SW 1271 (cell line): ENCODE results near the gene AK4.
A peak's percentile ranks its signal among the peaks of the same experiment; 100 is the strongest.

Source experiments
- DNase-seq, 2 experiments: peaks; one replicate each; lab custom pipeline; 2025; lab: John Stamatoyannopoulos, UW

Gene AK4

GRCh38 chr1:65250826-65251225 lies 102.8 kb downstream of the AK4 start:
- no peak for DNase-seq

GRCh38 chr1:65253800-65254319 lies 105.9 kb downstream of the AK4 start:
- DNase-seq: peak in 1 of 2 experiments; percentile 45

- DNase-seq: peak in 1 of 2 experiments; percentile 45
Observed at GRCh38 chr1:65254320-65255034, 106.5 kb downstream of the AK4 start.

GRCh38 chr1:65255035-65255655 lies 107.1 kb downstream of the AK4 start:
- DNase-seq: no peak

GRCh38 chr1:65255656-65256050 lies 107.7 kb downstream of the AK4 start:
- DNase-seq: no peak

- no peak for DNase-seq
Observed at GRCh38 chr1:65256860-65257708, 109.1 kb downstream of the AK4 start.

- DNase-seq: no peak
Observed at GRCh38 chr1:65258106-65258505, 110.1 kb downstream of the AK4 start.

GRCh38 chr1:65259816-65260215 lies 111.8 kb downstream of the AK4 start:
- DNase-seq: no peak

- DNase-seq: peak; percentile 51 to 57
Observed at GRCh38 chr1:65260851-65261473, 113.0 kb downstream of the AK4 start.

- no peak for DNase-seq
Observed at GRCh38 chr1:65263286-65263685, 115.3 kb downstream of the AK4 start.

- no peak for DNase-seq
Observed at GRCh38 chr1:65264197-65264929, 116.4 kb downstream of the AK4 start.

GRCh38 chr1:65265296-65265650 lies 117.3 kb downstream of the AK4 start:
- no peak for DNase-seq

- no peak for DNase-seq
Observed at GRCh38 chr1:65265651-65266351, 117.8 kb downstream of the AK4 start.

- no peak for DNase-seq
Observed at GRCh38 chr1:65266476-65266875, 118.5 kb downstream of the AK4 start.

GRCh38 chr1:65267271-65267670 lies 119.3 kb downstream of the AK4 start:
- DNase-seq: no peak

- DNase-seq: no peak
Observed at GRCh38 chr1:65267683-65268082, 119.7 kb downstream of the AK4 start.

- DNase-seq: no peak
Observed at GRCh38 chr1:65269612-65270011, 121.6 kb downstream of the AK4 start.

- no peak for DNase-seq
Observed at GRCh38 chr1:65276197-65276939, 128.4 kb downstream of the AK4 start.

GRCh38 chr1:65277605-65278347 lies 129.8 kb downstream of the AK4 start:
- no peak for DNase-seq
